GM23338 (cell line): ENCODE results near the gene TCF3. TPM values are rescaled to one million over a fixed set of nuclear protein-coding genes. Genes with fewer than 3 reads are reported as not detected.
A peak's percentile ranks its signal among the peaks of the same experiment; 100 is the strongest.

ENCODE experiments used
- ATAC-seq: fragments of 200-7000 bp; cut with Tn5 transposase; 3 replicates; pipeline ENCODE4 v1.9.1; 2020
- DNase-seq: peaks from one replicate; pipeline ENCODE4 v3.0.0-alpha.2; 2015; ENCODE audit warnings: low spot score
- H2AFZ ChIP-seq: fragments of 200-600 bp; sonication (generic); 2 replicates; pipeline ENCODE4 v1.8.0; 2016; ENCODE audit warnings: antibody characterized with exemption, mild to moderate bottlenecking, moderate library complexity
- H3F3A ChIP-seq: fragments of 200-600 bp; sonication (generic); replicated peaks from 2 replicates; pipeline ENCODE4 v1.8.0; 2017; ENCODE audit warnings: antibody characterized with exemption, mixed run types, low read depth
- H3K27ac ChIP-seq: fragments of 200-600 bp; sonication (generic); 2 replicates; pipeline ENCODE4 v1.6.1; 2016; ENCODE audit warnings: low read depth
- H3K27me3 ChIP-seq: fragments of 200-600 bp; sonication (generic); 2 replicates; pipeline ENCODE4 v1.8.0; 2016; ENCODE audit warnings: mild to moderate bottlenecking, mixed run types, moderate library complexity; ENCODE audit not compliant: insufficient read depth
- H3K36me3 ChIP-seq: fragments of 200-600 bp; sonication (generic); 2 replicates; pipeline ENCODE4 v1.8.0; 2016; ENCODE audit warnings: mild to moderate bottlenecking; ENCODE audit not compliant: insufficient read depth
- H3K4me1 ChIP-seq: fragments of 200-600 bp; sonication (generic); 2 replicates; pipeline ENCODE4 v1.8.0; 2016; ENCODE audit warnings: mild to moderate bottlenecking, moderate library complexity; ENCODE audit not compliant: insufficient read depth
- H3K4me2 ChIP-seq: fragments of 200-600 bp; sonication (generic); 2 replicates; pipeline ENCODE4 v1.7.1; 2017; ENCODE audit warnings: mixed run types
- H3K4me3 ChIP-seq: fragments of 200-600 bp; sonication (generic); 2 replicates; pipeline ENCODE4 v1.6.1; 2016; ENCODE audit warnings: mixed run types
- H3K79me2 ChIP-seq: fragments of 200-600 bp; sonication (generic); replicated peaks from 2 replicates; pipeline ENCODE4 v1.8.0; 2017; ENCODE audit warnings: mild to moderate bottlenecking; ENCODE audit not compliant: insufficient read depth
- H3K9me2 ChIP-seq: fragments of 200-600 bp; sonication (generic); 2 replicates; pipeline ENCODE4 v1.8.0; 2017; ENCODE audit not compliant: insufficient read depth
- H4K20me1 ChIP-seq: fragments of 200-600 bp; sonication (generic); replicated peaks from 2 replicates; pipeline ENCODE4 v1.8.0; 2017; ENCODE audit warnings: mild to moderate bottlenecking; ENCODE audit not compliant: insufficient read depth
- H3K27ac Mint-ChIP-seq: 2 replicates; pipeline ENCODE4 v1.8.0; 2020; ENCODE audit warnings: inconsistent platforms, mild to moderate bottlenecking, moderate library complexity, mixed read lengths
- H3K27me3 Mint-ChIP-seq: 3 replicates; pipeline ENCODE4 v1.8.0; 2022; ENCODE audit warnings: low read depth, mild to moderate bottlenecking, moderate library complexity, mixed read lengths, inconsistent platforms; ENCODE audit not compliant: insufficient read depth, poor library complexity
- H3K36me3 Mint-ChIP-seq: 3 replicates; pipeline ENCODE4 v1.8.0; 2021; ENCODE audit warnings: low read depth, mild to moderate bottlenecking, inconsistent platforms, moderate library complexity, mixed read lengths
- H3K4me1 Mint-ChIP-seq: 3 replicates; pipeline ENCODE4 v1.8.0; 2020; ENCODE audit warnings: mild to moderate bottlenecking, inconsistent platforms, mixed read lengths
- H3K4me3 Mint-ChIP-seq: 3 replicates; pipeline ENCODE4 v1.8.0; 2021; ENCODE audit warnings: moderate library complexity, mild to moderate bottlenecking, inconsistent platforms, mixed read lengths
- H3K9me3 Mint-ChIP-seq: 3 replicates; pipeline ENCODE4 v1.8.0; 2020; ENCODE audit warnings: moderate library complexity, mild to moderate bottlenecking, inconsistent platforms, mixed read lengths
- CREB1 ChIP-seq: fragments of 250-450 bp; sonication (Bioruptor Pico); IDR thresholded peaks from 2 replicates; pipeline ENCODE4 v1.5.0; 2020; ENCODE audit warnings: low read depth, mild to moderate bottlenecking, moderate library complexity
- CTCF ChIP-seq, 2 experiments: fragments of 200-600 bp in 1 of 2; sonication (generic) in 1 of 2; conservative IDR thresholded peaks; 2 replicates each; pipeline versions ENCODE4 v1.5.1 to v1.6.1; 2016 to 2017; ENCODE audit warnings: antibody characterized with exemption in 2 of 2, low read depth in 2 of 2, mild to moderate bottlenecking in 2 of 2, moderate library complexity in 1 of 2
- ETS1 ChIP-seq: IDR thresholded peaks from 2 replicates; pipeline ENCODE4 v1.6.1; 2016; ENCODE audit warnings: antibody characterized with exemption
- EZH2 ChIP-seq: fragments of 200-600 bp; sonication (generic); IDR thresholded peaks from one replicate; pipeline ENCODE4 v1.8.0; 2017; ENCODE audit warnings: antibody characterized with exemption, mild to moderate bottlenecking, low read depth; ENCODE audit not compliant: unreplicated experiment
- EZH2phosphoT487 ChIP-seq: fragments of 200-600 bp; sonication (generic); IDR thresholded peaks from one replicate; pipeline ENCODE4 v1.8.1; 2018; ENCODE audit warnings: antibody characterized with exemption; ENCODE audit not compliant: unreplicated experiment
- JUNB ChIP-seq: IDR thresholded peaks from one replicate; pipeline ENCODE4 v1.6.1; 2016; ENCODE audit warnings: antibody characterized with exemption; ENCODE audit not compliant: unreplicated experiment
- NANOG ChIP-seq: IDR thresholded peaks from 2 replicates; pipeline ENCODE4 v1.6.1; 2016; ENCODE audit warnings: antibody characterized with exemption, borderline replicate concordance
- POLR2AphosphoS5 ChIP-seq: IDR thresholded peaks from 2 replicates; pipeline ENCODE4 v1.6.1; 2016; ENCODE audit warnings: antibody characterized with exemption, low read depth
- REST ChIP-seq: IDR thresholded peaks from one replicate; pipeline ENCODE4 v1.6.1; 2018; ENCODE audit warnings: antibody characterized with exemption; ENCODE audit not compliant: unreplicated experiment
- STAT1 ChIP-seq: IDR thresholded peaks from one replicate; pipeline ENCODE4 v1.6.1; 2016; ENCODE audit warnings: antibody characterized with exemption; ENCODE audit not compliant: unreplicated experiment
- ZNF114 ChIP-seq: fragments of 250-450 bp; sonication (Bioruptor Pico); IDR thresholded peaks from 2 replicates; pipeline ENCODE4 v1.5.0; 2020; ENCODE audit warnings: mild to moderate bottlenecking, moderate library complexity
- ZNF331 ChIP-seq: fragments of 250-450 bp; sonication (Bioruptor Pico); IDR thresholded peaks from 2 replicates; pipeline ENCODE4 v1.5.0; 2020; ENCODE audit warnings: low read depth, mild to moderate bottlenecking, moderate library complexity
- ZNF462 ChIP-seq: fragments of 250-450 bp; sonication (Bioruptor Pico); IDR thresholded peaks from 2 replicates; pipeline ENCODE4 v1.5.0; 2020; ENCODE audit warnings: mild to moderate bottlenecking, moderate library complexity
- polyA plus RNA-seq: library from polyadenylated mRNA; unstranded; fragments of >200 nt; fragmentation: Nextera tagmentation; extraction: Ambion mirVana; gene quantifications from 2 replicates; pipeline ENCODE4 v1.2.1, GENCODE V29; 2016
- total RNA-seq: library from RNA; depleted of rRNA; stranded (reverse); fragments of >200 nt; shearing (Covaris generic); gene quantifications from 2 replicates; pipeline ENCODE4 v1.2.3, GENCODE V29; 2014

The TCF3 gene
- total and polyA plus RNA-seq, 2 experiments from 2014 or later = 166 to 383 TPM

- no peaks in the 10 kb centered on the region for H3K9me2 ChIP-seq
- H3K4me3 ChIP-seq = no peak overlapping the region
- H4K20me1 ChIP-seq = no peaks in the 10 kb centered on the region; the same call in 1 of the 2 replicates
- H3K4me3 Mint-ChIP-seq = peak overlapping the region; percentile 30; the same call in 1 of the 3 replicates
- peaks cover 7% of the 10 kb centered on the region; the same call in 1 of the 2 replicates for H3K36me3 ChIP-seq
- H3K27ac ChIP-seq = no peak overlapping the region
- peaks cover 9% of the 10 kb centered on the region; the same call in 2 of the 3 replicates for H3K4me1 Mint-ChIP-seq
- H3F3A ChIP-seq = peaks cover 6% of the 10 kb centered on the region; the same call in 1 of the 2 replicates
- H3K4me2 ChIP-seq = no peak overlapping the region
- DNase-seq = no peak
- H3K9me3 Mint-ChIP-seq = peaks cover 5% of the 10 kb centered on the region
- no peak overlapping the region for H3K27ac Mint-ChIP-seq
- no peak for ATAC-seq
- TF ChIP-seq POLR2AphosphoS5 (no peak), EZH2phosphoT487 (no peak), NANOG (no peak), JUNB (no peak), ETS1 (no peak), ZNF462 (no peak), CREB1 (CRISPR knock-in tag) (no peak), STAT1 (no peak), EZH2 (no peak), ZNF331 (CRISPR knock-in tag) (no peak), REST (no peak), ZNF114 (no peak), CTCF (conservative IDR thresholded peaks at IDR 0.05; ENCODE audit: low read depth in 2 of 2) (no peak)
- peaks cover 22% of the 10 kb centered on the region for H3K79me2 ChIP-seq
- peaks cover 10% of the 10 kb centered on the region for H3K4me1 ChIP-seq
- H3K36me3 Mint-ChIP-seq = peaks cover 17% of the 10 kb centered on the region
- no peaks in the 10 kb centered on the region for H3K27me3 ChIP-seq
- H2AFZ ChIP-seq = no peak overlapping the region
- peaks cover 28% of the 10 kb centered on the region for H3K27me3 Mint-ChIP-seq
Measured at GRCh38 chr19:1654178-1654792, 1.9 kb upstream of the TCF3 start.
